Kidney (tissue), 14 donors: ENCODE data around the gene NETO1. TPM values are rescaled to one million over a fixed set of nuclear protein-coding genes. Genes with fewer than 3 reads are reported as not detected.

Experiments used
- DNase-seq, 5 donors: peaks; one replicate each; pipeline ENCODE4 v3.0.0-alpha.2; 2013 to 2020
- FAIRE-seq: peaks from 2 replicates; lab custom pipeline; 2012; peaks lifted over from hg19 to GRCh38; lab: Jason Lieb, UNC
- H3K27ac ChIP-seq, 2 donors: one replicate each; pipeline ENCODE4 v1.7.0; 2013; ENCODE audit warnings: low read depth in 2 of 2, low read length in 2 of 2, inconsistent platforms in 1 of 2
- H3K27me3 ChIP-seq: one replicate; pipeline ENCODE4 v1.7.1; 2013; ENCODE audit warnings: low read length, inconsistent platforms; ENCODE audit not compliant: control insufficient read depth, insufficient read depth
- H3K36me3 ChIP-seq, 3 donors: one replicate each; pipeline versions ENCODE4 v1.7.0 to v1.7.1; 2013; ENCODE audit warnings: low read length in 3 of 3, control low read depth in 1 of 3, inconsistent platforms in 1 of 3; ENCODE audit not compliant: insufficient read depth in 3 of 3, control insufficient read depth in 2 of 3
- H3K4me1 ChIP-seq, 3 donors: one replicate each; pipeline versions ENCODE4 v1.7.0 to v1.7.1; 2013; ENCODE audit warnings: low read length in 3 of 3, inconsistent platforms in 1 of 3, low read depth in 1 of 3; ENCODE audit not compliant: control insufficient read depth in 2 of 3, insufficient read depth in 2 of 3
- H3K4me3 ChIP-seq, 3 donors: one replicate each; pipeline versions ENCODE4 v1.7.0 to v1.8.1; 2013; ENCODE audit warnings: low read length in 3 of 3, control low read depth in 1 of 3, inconsistent platforms in 1 of 3
- H3K9ac ChIP-seq, 3 donors: one replicate each; pipeline versions ENCODE4 v1.7.0 to v1.7.1; 2013; ENCODE audit warnings: low read length in 3 of 3, control low read depth in 1 of 3, inconsistent platforms in 1 of 3
- H3K9me3 ChIP-seq, 3 donors: one replicate each; pipeline versions ENCODE4 v1.7.0 to v1.7.1; 2013; ENCODE audit warnings: low read length in 3 of 3, control low read depth in 1 of 3, inconsistent platforms in 1 of 3; ENCODE audit not compliant: control insufficient read depth in 2 of 3, insufficient read depth in 1 of 3
- intact Hi-C: fragments of 100-400 bp; cut with DNase I; formaldehyde crosslinking; loops from one replicate; pipeline ENCODE4 v1.11.1; 2022
- polyA plus RNA-seq: library from polyadenylated mRNA; stranded (reverse); fragments of 350-450 nt; fragmentation: Illumina TruSeq; extraction: RNeasy Lipid Tissue Mini Kit (QIAGEN cat#74804); gene quantifications from one replicate; pipeline ENCODE4 v1.2.3, GENCODE V29; 2014; ENCODE audit warnings: low read depth, low replicate concordance; ENCODE audit not compliant: insufficient read depth
- total RNA-seq: library from RNA; stranded (reverse); fragmentation: NEBNext Ultra II Directional; extraction: Animal tissue kit (Norgen Biotek cat#: 25700); gene quantifications from one replicate; pipeline ENCODE4 v1.2.1, GENCODE V29; 2021
- TF ChIP-seq, protein P1 (sequence below): IDR thresholded peaks from 3 replicates; pipeline ENCODE4 v1.5.1; 2012; ENCODE audit warnings: mild to moderate bottlenecking, moderate library complexity, borderline replicate concordance; ENCODE audit not compliant: insufficient read depth; ENCODE audit errors: extremely low read depth
- donor health status: control.
- donor health status: control.
- donor health status: control.
- donor health status: control.
- donor health status: control.
- donor health status: DM: yes; HTN: yes; CAD: no.
- donor health status: Normal renal cell carcinoma (clear cell type).

The NETO1 gene
- total and polyA plus RNA-seq, 2 donors from 2014 or later = 1.6 TPM; not detected in 1

DNA sequence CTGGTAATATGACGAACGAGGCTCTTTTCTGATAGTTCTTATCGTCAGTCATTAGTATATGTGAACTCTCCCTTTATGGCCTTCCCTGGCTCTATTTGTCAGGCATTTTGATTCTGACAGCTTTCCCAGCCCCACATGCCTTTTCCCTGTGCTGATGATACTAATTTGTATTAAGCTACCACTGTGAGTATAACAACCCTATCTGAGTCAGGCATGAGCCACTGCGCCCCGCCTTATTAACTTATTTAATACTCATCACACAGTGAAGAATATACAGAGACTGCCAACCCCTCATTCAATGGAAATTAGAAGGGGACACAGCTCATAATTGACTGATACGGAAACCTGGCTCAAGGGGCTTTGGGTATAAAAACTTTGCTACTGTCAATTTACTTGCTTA, 140.0 kb downstream of the NETO1 start:
- no peaks in the 10 kb centered on the region for H3K27me3 ChIP-seq
- TF ChIP-seq, protein P1, sequence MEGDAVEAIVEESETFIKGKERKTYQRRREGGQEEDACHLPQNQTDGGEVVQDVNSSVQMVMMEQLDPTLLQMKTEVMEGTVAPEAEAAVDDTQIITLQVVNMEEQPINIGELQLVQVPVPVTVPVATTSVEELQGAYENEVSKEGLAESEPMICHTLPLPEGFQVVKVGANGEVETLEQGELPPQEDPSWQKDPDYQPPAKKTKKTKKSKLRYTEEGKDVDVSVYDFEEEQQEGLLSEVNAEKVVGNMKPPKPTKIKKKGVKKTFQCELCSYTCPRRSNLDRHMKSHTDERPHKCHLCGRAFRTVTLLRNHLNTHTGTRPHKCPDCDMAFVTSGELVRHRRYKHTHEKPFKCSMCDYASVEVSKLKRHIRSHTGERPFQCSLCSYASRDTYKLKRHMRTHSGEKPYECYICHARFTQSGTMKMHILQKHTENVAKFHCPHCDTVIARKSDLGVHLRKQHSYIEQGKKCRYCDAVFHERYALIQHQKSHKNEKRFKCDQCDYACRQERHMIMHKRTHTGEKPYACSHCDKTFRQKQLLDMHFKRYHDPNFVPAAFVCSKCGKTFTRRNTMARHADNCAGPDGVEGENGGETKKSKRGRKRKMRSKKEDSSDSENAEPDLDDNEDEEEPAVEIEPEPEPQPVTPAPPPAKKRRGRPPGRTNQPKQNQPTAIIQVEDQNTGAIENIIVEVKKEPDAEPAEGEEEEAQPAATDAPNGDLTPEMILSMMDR = no peak
- H3K4me1 ChIP-seq = no peaks in the 10 kb centered on the region
- no peak overlapping the region for H3K9ac ChIP-seq
- FAIRE-seq (no peak), DNase-seq (no peak)
- H3K4me3 ChIP-seq = no peak overlapping the region
- no peak overlapping the region for H3K27ac ChIP-seq
- intact Hi-C loops = no loop called here
- H3K36me3 ChIP-seq = no peaks in the 10 kb centered on the region
- no peaks in the 10 kb centered on the region for H3K9me3 ChIP-seq

DNA sequence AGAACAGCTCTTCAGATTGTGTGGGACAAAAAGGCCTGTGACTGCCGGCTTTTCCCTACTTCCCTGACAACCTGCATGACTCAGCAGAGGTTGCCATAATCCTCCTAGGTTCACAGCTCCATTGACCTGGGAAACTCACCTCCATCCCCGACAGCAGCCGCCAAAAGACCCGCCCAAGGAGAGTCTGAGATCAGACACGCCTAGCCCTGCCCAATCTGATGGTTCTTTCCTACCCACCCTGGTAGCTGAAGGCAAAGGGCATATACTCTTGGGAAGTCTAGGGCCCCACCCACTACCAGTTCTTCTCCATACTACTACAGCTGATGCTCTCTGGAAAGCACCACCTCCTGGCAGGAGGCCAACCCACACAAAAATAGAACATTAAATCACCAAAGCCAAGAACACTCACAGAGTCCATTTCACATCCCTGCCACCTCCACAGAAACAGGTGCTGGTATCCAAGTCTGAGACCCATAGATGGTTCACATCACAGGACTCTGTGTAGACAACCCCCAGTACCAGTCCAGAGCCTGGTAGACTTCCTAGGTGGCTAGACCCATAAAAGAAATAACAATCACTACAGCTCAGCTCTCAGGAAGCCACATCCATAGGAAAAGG, 140.6 kb downstream of the NETO1 start:
- Histone ChIP-seq H3K36me3 (no peaks in the 10 kb centered on the region), H3K9me3 (no peaks in the 10 kb centered on the region), H3K4me3 (no peak overlapping the region), H3K27me3 (no peaks in the 10 kb centered on the region), H3K4me1 (no peaks in the 10 kb centered on the region), H3K9ac (no peak overlapping the region), H3K27ac (no peak overlapping the region)
- TF ChIP-seq, protein P1 = no peak
- no peak for FAIRE-seq
- intact Hi-C loops = no loop called here
- DNase-seq = no peak

DNA sequence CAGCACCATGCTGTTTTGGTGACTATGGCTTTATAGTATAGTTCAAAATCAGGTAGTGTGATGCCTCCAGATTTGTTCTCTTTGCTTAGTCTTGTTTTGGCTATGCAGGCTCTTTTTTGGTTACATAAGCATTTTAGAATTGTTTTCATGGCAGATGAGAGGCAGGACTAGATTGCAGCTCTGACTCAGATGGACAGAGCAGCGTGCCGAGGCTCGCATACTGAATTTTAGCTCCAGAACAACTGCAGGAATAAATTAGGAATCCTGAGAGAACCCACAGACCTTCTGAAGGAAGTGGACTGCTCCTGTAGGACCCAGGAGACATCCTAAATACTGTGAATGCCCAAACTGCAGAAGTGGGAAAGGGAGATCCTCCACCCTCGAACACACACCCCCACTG, 141.6 kb downstream of the NETO1 start:
- TF ChIP-seq, protein P1 = no peak
- Histone ChIP-seq H3K27me3 (no peaks in the 10 kb centered on the region), H3K9ac (no peak overlapping the region), H3K27ac (no peak overlapping the region), H3K4me1 (no peaks in the 10 kb centered on the region), H3K9me3 (no peaks in the 10 kb centered on the region), H3K36me3 (no peaks in the 10 kb centered on the region), H3K4me3 (no peak overlapping the region)
- intact Hi-C loops = no loop called here
- FAIRE-seq (no peak), DNase-seq (no peak)

DNA sequence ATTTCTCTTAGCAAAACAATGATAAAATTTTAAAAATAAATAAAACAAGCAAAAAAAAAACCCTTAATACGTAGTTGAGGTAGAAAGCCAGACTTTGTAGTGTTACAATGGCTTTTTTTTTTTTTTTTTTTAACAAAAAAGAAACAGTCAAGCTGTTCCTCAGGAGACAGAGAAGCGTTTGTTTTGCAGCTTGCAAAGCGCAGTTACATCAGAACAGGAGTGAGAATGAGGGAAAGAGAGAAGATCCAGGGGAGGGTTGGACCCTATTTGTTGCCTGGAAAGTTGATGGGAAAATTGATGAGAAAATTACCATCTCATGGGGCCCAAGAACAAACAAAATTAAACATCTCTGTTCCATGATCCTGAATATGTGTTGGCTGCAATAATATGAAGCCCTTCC, 146.5 kb downstream of the NETO1 start:
- intact Hi-C loops = no loop called here
- FAIRE-seq (no peak), DNase-seq (no peak)
- no peaks in the 10 kb centered on the region for H3K9me3 ChIP-seq
- TF ChIP-seq, protein P1 = no peak
- H3K27ac ChIP-seq = no peak overlapping the region
- no peak overlapping the region for H3K9ac ChIP-seq
- no peak overlapping the region for H3K4me3 ChIP-seq
- H3K4me1 ChIP-seq = no peaks in the 10 kb centered on the region
- no peaks in the 10 kb centered on the region for H3K36me3 ChIP-seq
- H3K27me3 ChIP-seq = no peaks in the 10 kb centered on the region
